WTC11 (cell line): ENCODE measurements around the gene LHPP. TPM values are rescaled to one million over a fixed set of nuclear protein-coding genes. Genes with fewer than 3 reads are reported as not detected.
A peak's percentile ranks its signal among the peaks of the same experiment; 100 is the strongest.

Source experiments
- ATAC-seq: fragments of 200-7000 bp; cut with Tn5 transposase; 2 replicates; pipeline ENCODE4 v1.10.0; 2021; ENCODE audit warnings: mild to moderate bottlenecking, moderate library complexity
- CTCF ChIA-PET: fragments of 300-600 bp; sonication (Branson Sonifier 250); formaldehyde crosslinking; loops from one replicate; lab custom pipeline; 2021; ENCODE audit warnings: antibody characterized with exemption; lab: Charles Lee
- POLR2A ChIA-PET: fragments of 350-600 bp; sonication (Branson Sonifier 250); formaldehyde crosslinking; loops from one replicate; lab custom pipeline; 2021; ENCODE audit warnings: antibody characterized with exemption; lab: Charles Lee
- DNase-seq: peaks from one replicate; pipeline ENCODE4 v3.0.0; 2021; ENCODE audit warnings: low spot score
- H3K27ac Mint-ChIP-seq: 2 replicates; pipeline ENCODE4 v1.8.0; 2021; ENCODE audit warnings: mixed read lengths
- H3K27me3 Mint-ChIP-seq: 2 replicates; pipeline ENCODE4 v1.8.0; 2021; ENCODE audit warnings: low read depth, mild to moderate bottlenecking, moderate library complexity, mixed read lengths
- H3K36me3 Mint-ChIP-seq: 2 replicates; pipeline ENCODE4 v1.8.0; 2021; ENCODE audit warnings: mixed read lengths
- H3K4me1 Mint-ChIP-seq: 2 replicates; pipeline ENCODE4 v1.8.0; 2022; ENCODE audit warnings: mixed read lengths
- H3K4me3 Mint-ChIP-seq: 2 replicates; pipeline ENCODE4 v1.8.0; 2021; ENCODE audit warnings: mild to moderate bottlenecking, moderate library complexity, mixed read lengths
- H3K9me3 Mint-ChIP-seq: 2 replicates; pipeline ENCODE4 v1.8.0; 2021; ENCODE audit warnings: mixed read lengths
- ATF1 ChIP-seq: sonication (generic); formaldehyde crosslinking; IDR thresholded peaks from 2 replicates; pipeline ENCODE4 v1.8.1; 2023; ENCODE audit warnings: mild to moderate bottlenecking, moderate library complexity, missing genetic modification reagents
- ATF6 ChIP-seq: sonication (generic); formaldehyde crosslinking; IDR thresholded peaks from 2 replicates; pipeline ENCODE4 v1.8.1; 2023; ENCODE audit warnings: mild to moderate bottlenecking, missing genetic modification reagents
- HMGA2 ChIP-seq: fragments of 250-450 bp; sonication (Bioruptor Pico); IDR thresholded peaks from 2 replicates; pipeline ENCODE4 v1.4.0; 2021; ENCODE audit warnings: mild to moderate bottlenecking, moderate library complexity
- TP53 ChIP-seq: sonication (generic); formaldehyde crosslinking; IDR thresholded peaks from 2 replicates; pipeline ENCODE4 v1.8.1; 2023; ENCODE audit warnings: mild to moderate bottlenecking, missing genetic modification reagents
- ZNF232 ChIP-seq: sonication (generic); formaldehyde crosslinking; IDR thresholded peaks from 2 replicates; pipeline ENCODE4 v1.8.0; 2022; ENCODE audit warnings: mild to moderate bottlenecking, missing genetic modification reagents
- ZNF396 ChIP-seq: fragments of 250-450 bp; sonication (Bioruptor Pico); IDR thresholded peaks from 2 replicates; pipeline ENCODE4 v1.8.0; 2021; ENCODE audit warnings: mild to moderate bottlenecking, moderate library complexity, borderline replicate concordance
- total RNA-seq: library from RNA; stranded (reverse); gene quantifications from 3 replicates; pipeline ENCODE4 v1.2.3, GENCODE V29; 2021
- TF ChIP-seq, protein P1 (sequence below): sonication (generic); formaldehyde crosslinking; IDR thresholded peaks from 2 replicates; pipeline ENCODE4 v1.8.1; 2023; ENCODE audit warnings: mild to moderate bottlenecking, missing genetic modification reagents, moderate library complexity
- TF ChIP-seq, protein P2 (sequence below): sonication (generic); formaldehyde crosslinking; IDR thresholded peaks from 2 replicates; pipeline ENCODE4 v1.8.0; 2022; ENCODE audit warnings: mild to moderate bottlenecking, missing genetic modification reagents
- TF ChIP-seq, protein P3 (sequence below): sonication (generic); formaldehyde crosslinking; IDR thresholded peaks from 2 replicates; pipeline ENCODE4 v1.8.1; 2023; ENCODE audit warnings: mild to moderate bottlenecking, missing genetic modification reagents, moderate library complexity
- TF ChIP-seq, protein P4 (sequence below): sonication (generic); formaldehyde crosslinking; IDR thresholded peaks from 2 replicates; pipeline ENCODE4 v1.8.0; 2022; ENCODE audit warnings: mild to moderate bottlenecking, missing genetic modification reagents
- TF ChIP-seq, protein P5 (sequence below): sonication (generic); formaldehyde crosslinking; IDR thresholded peaks from 2 replicates; pipeline ENCODE4 v1.8.1; 2023; ENCODE audit warnings: mild to moderate bottlenecking, missing genetic modification reagents, borderline replicate concordance

The LHPP gene
- total RNA-seq, 1 experiment from 2014 or later = 33.2 TPM

- Mint-ChIP-seq H3K4me3 (peak within 1 kb of the TSS; percentile 80), H3K27ac (peak within 1 kb of the TSS; percentile 89), H3K4me1 (peaks cover 60% of the 10 kb centered on the region), H3K27me3 (peaks cover 58% of the 10 kb centered on the region), H3K36me3 (no peaks in the 10 kb centered on the region), H3K9me3 (no peaks in the 10 kb centered on the region)
- TF ChIP-seq ZNF396 (CRISPR knock-in tag) (no peak), TP53 (CRISPR knock-in tag) (0 out of 2 replicates have a peak, but pooled peaks have one; percentile 15), ZNF232 (CRISPR knock-in tag) (0 out of 2 replicates have a peak, but pooled peaks have one; percentile 17)
- TF ChIP-seq, protein P1, sequence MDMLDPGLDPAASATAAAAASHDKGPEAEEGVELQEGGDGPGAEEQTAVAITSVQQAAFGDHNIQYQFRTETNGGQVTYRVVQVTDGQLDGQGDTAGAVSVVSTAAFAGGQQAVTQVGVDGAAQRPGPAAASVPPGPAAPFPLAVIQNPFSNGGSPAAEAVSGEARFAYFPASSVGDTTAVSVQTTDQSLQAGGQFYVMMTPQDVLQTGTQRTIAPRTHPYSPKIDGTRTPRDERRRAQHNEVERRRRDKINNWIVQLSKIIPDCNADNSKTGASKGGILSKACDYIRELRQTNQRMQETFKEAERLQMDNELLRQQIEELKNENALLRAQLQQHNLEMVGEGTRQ = peak; percentile 80
- TF ChIP-seq, protein P2, sequence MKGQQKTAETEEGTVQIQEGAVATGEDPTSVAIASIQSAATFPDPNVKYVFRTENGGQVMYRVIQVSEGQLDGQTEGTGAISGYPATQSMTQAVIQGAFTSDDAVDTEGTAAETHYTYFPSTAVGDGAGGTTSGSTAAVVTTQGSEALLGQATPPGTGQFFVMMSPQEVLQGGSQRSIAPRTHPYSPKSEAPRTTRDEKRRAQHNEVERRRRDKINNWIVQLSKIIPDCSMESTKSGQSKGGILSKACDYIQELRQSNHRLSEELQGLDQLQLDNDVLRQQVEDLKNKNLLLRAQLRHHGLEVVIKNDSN = peak; percentile 66
- peak; percentile 40 for ATAC-seq
- peak; percentile 81 for DNase-seq
- ChIA-PET CTCF (interaction anchor here (0.6 to 4.5 kb wide), 8 partner anchors 11 to 439 kb away, joined by 3 to 32 read pairs (median 5); partner anchors contain the start of genes LHPP and OAT), POLR2A (interaction anchor here (1.3 kb wide), 1 partner anchor 14 kb away, joined by 4 read pairs; no protein-coding TSS in a partner anchor)
These were observed 11.4 kb upstream of the LHPP start, which contains the start of gene NKX1-2 for GRCh38 chr10:124450012-124450782. Gene NKX1-2 (minus strand): TSS chr10:124450035. CDS start chr10:124449943, 92 bp downstream.

- H3K9me3 Mint-ChIP-seq = no peaks in the 10 kb centered on the region
- POLR2A ChIA-PET = no interaction called here
- no peak for DNase-seq
- CTCF ChIA-PET = interaction anchor here (0.5 to 4.5 kb wide), 6 partner anchors 11 to 526 kb away, joined by 3 to 32 read pairs (median 5); partner anchors contain the start of gene LHPP
- TF ChIP-seq, protein P3, sequence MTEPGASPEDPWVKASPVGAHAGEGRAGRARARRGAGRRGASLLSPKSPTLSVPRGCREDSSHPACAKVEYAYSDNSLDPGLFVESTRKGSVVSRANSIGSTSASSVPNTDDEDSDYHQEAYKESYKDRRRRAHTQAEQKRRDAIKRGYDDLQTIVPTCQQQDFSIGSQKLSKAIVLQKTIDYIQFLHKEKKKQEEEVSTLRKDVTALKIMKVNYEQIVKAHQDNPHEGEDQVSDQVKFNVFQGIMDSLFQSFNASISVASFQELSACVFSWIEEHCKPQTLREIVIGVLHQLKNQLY (CRISPR knock-in tag) = no peak
- TF ChIP-seq ATF6 (CRISPR knock-in tag) (no peak), HMGA2 (CRISPR knock-in tag) (no peak), ATF1 (no peak)
- TF ChIP-seq, protein P4, sequence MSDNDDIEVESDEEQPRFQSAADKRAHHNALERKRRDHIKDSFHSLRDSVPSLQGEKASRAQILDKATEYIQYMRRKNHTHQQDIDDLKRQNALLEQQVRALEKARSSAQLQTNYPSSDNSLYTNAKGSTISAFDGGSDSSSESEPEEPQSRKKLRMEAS (CRISPR knock-in tag) = no peak
- TF ChIP-seq, protein P5, sequence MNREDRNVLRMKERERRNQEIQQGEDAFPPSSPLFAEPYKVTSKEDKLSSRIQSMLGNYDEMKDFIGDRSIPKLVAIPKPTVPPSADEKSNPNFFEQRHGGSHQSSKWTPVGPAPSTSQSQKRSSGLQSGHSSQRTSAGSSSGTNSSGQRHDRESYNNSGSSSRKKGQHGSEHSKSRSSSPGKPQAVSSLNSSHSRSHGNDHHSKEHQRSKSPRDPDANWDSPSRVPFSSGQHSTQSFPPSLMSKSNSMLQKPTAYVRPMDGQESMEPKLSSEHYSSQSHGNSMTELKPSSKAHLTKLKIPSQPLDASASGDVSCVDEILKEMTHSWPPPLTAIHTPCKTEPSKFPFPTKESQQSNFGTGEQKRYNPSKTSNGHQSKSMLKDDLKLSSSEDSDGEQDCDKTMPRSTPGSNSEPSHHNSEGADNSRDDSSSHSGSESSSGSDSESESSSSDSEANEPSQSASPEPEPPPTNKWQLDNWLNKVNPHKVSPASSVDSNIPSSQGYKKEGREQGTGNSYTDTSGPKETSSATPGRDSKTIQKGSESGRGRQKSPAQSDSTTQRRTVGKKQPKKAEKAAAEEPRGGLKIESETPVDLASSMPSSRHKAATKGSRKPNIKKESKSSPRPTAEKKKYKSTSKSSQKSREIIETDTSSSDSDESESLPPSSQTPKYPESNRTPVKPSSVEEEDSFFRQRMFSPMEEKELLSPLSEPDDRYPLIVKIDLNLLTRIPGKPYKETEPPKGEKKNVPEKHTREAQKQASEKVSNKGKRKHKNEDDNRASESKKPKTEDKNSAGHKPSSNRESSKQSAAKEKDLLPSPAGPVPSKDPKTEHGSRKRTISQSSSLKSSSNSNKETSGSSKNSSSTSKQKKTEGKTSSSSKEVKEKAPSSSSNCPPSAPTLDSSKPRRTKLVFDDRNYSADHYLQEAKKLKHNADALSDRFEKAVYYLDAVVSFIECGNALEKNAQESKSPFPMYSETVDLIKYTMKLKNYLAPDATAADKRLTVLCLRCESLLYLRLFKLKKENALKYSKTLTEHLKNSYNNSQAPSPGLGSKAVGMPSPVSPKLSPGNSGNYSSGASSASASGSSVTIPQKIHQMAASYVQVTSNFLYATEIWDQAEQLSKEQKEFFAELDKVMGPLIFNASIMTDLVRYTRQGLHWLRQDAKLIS (CRISPR knock-in tag) = no peak
- TF ChIP-seq, protein P1 = no peak
- peak overlapping the region; percentile 80 for H3K4me3 Mint-ChIP-seq
- H3K27ac Mint-ChIP-seq = peak overlapping the region; percentile 89
- peaks cover 55% of the 10 kb centered on the region for H3K27me3 Mint-ChIP-seq
- no peak for ATAC-seq
- H3K4me1 Mint-ChIP-seq = peaks cover 65% of the 10 kb centered on the region
- no peaks in the 10 kb centered on the region for H3K36me3 Mint-ChIP-seq
These were observed 10.9 kb upstream of the LHPP start for GRCh38 chr10:124450783-124451057.
